Neural crest cell (in vitro differentiated cells): Measurements from ENCODE around the gene NBEAL2. TPM values are rescaled to one million over a fixed set of nuclear protein-coding genes. Genes with fewer than 3 reads are reported as not detected.

ENCODE experiments used
- DNase-seq: peaks from one replicate; pipeline ENCODE4 v3.0.0; 2021; ENCODE audit warnings: low read depth, mixed read lengths, low spot score
- H3K27ac Mint-ChIP-seq: one replicate; pipeline ENCODE4 v1.8.0; 2021; ENCODE audit warnings: mild to moderate bottlenecking, mixed read lengths; ENCODE audit not compliant: unreplicated experiment
- H3K27me3 Mint-ChIP-seq: 2 replicates; pipeline ENCODE4 v1.8.0; 2021; ENCODE audit warnings: low read depth, mild to moderate bottlenecking, mixed read lengths
- H3K36me3 Mint-ChIP-seq: 2 replicates; pipeline ENCODE4 v1.8.0; 2021; ENCODE audit warnings: low read depth, mild to moderate bottlenecking, mixed read lengths
- H3K4me1 Mint-ChIP-seq: 2 replicates; pipeline ENCODE4 v1.8.0; 2021; ENCODE audit warnings: mixed read lengths
- H3K4me3 Mint-ChIP-seq: one replicate; pipeline ENCODE4 v1.8.0; 2021; ENCODE audit warnings: mild to moderate bottlenecking, mixed read lengths
- H3K9me3 Mint-ChIP-seq: 2 replicates; pipeline ENCODE4 v1.8.0; 2021; ENCODE audit warnings: mixed read lengths
- CTCF ChIP-seq: fragments of 200-600 bp; sonication (generic); conservative IDR thresholded peaks from 2 replicates; pipeline ENCODE4 v1.5.0; 2021; ENCODE audit warnings: antibody characterized with exemption, mild to moderate bottlenecking
- total RNA-seq: library from RNA; stranded (reverse); gene quantifications from 2 replicates; pipeline ENCODE4 v1.2.1, GENCODE V29; 2021

NBEAL2 gene
- total RNA-seq, 1 donor from 2014 or later = 25.2 TPM

GRCh38 chr3:46942481-46943236, 36.8 kb upstream of the NBEAL2 start:
- no peaks in the 10 kb centered on the region for H3K9me3 Mint-ChIP-seq
- no peak for TF ChIP-seq CTCF
- DNase-seq = no peak
- peaks cover 8% of the 10 kb centered on the region for H3K36me3 Mint-ChIP-seq
- peak overlapping the region; percentile 44 for H3K27ac Mint-ChIP-seq
- H3K4me3 Mint-ChIP-seq = no peak overlapping the region
- H3K27me3 Mint-ChIP-seq = no peaks in the 10 kb centered on the region
- peaks cover 15% of the 10 kb centered on the region for H3K4me1 Mint-ChIP-seq

- DNase-seq = no peak
- Mint-ChIP-seq H3K4me3 (no peak overlapping the region), H3K9me3 (no peaks in the 10 kb centered on the region), H3K4me1 (peaks cover 19% of the 10 kb centered on the region), H3K36me3 (peaks cover 8% of the 10 kb centered on the region), H3K27me3 (no peaks in the 10 kb centered on the region), H3K27ac (no peak overlapping the region)
- TF ChIP-seq CTCF = no peak
Measured at GRCh38 chr3:46943237-46944187, 36.0 kb upstream of the NBEAL2 start.

GRCh38 chr3:46944191-46944590, 35.3 kb upstream of the NBEAL2 start:
- H3K9me3 Mint-ChIP-seq = no peaks in the 10 kb centered on the region
- DNase-seq = no peak
- no peak for TF ChIP-seq CTCF
- no peak overlapping the region for H3K4me3 Mint-ChIP-seq
- peaks cover 25% of the 10 kb centered on the region for H3K4me1 Mint-ChIP-seq
- no peaks in the 10 kb centered on the region for H3K27me3 Mint-ChIP-seq
- H3K27ac Mint-ChIP-seq = peak overlapping the region; percentile 79
- peaks cover 8% of the 10 kb centered on the region for H3K36me3 Mint-ChIP-seq

- Mint-ChIP-seq H3K4me3 (no peak overlapping the region), H3K27me3 (no peaks in the 10 kb centered on the region), H3K4me1 (peaks cover 31% of the 10 kb centered on the region), H3K9me3 (no peaks in the 10 kb centered on the region), H3K27ac (peak overlapping the region; percentile 68), H3K36me3 (peaks cover 8% of the 10 kb centered on the region)
- no peak for TF ChIP-seq CTCF
- DNase-seq = no peak
Measured at GRCh38 chr3:46946416-46946815, 33.0 kb upstream of the NBEAL2 start.

- DNase-seq = no peak
- peaks cover 8% of the 10 kb centered on the region for H3K36me3 Mint-ChIP-seq
- no peak overlapping the region for H3K4me3 Mint-ChIP-seq
- TF ChIP-seq CTCF = no peak
- no peaks in the 10 kb centered on the region for H3K9me3 Mint-ChIP-seq
- H3K27me3 Mint-ChIP-seq = no peaks in the 10 kb centered on the region
- no peak overlapping the region for H3K27ac Mint-ChIP-seq
- H3K4me1 Mint-ChIP-seq = peaks cover 31% of the 10 kb centered on the region
Measured at GRCh38 chr3:46946856-46947545, 32.5 kb upstream of the NBEAL2 start.
